ENCODE data around the gene SNTA1. TPM values are rescaled to one million over a fixed set of nuclear protein-coding genes. Genes with fewer than 3 reads are reported as not detected.

SNTA1 gene
- total RNA-seq, 1 donor from 2014 or later = 7.1 TPM

GRCh38 chr20:33481431-33481941, 37.9 kb upstream of the SNTA1 start:
- H3K9ac ChIP-seq (ENCODE audit: low read length) = no peak overlapping the region
- H3K79me2 ChIP-seq (ENCODE audit: insufficient read depth, low read length) = no peaks in the 10 kb centered on the region
- no peak overlapping the region for H3K27ac ChIP-seq (ENCODE audit: low read depth, low read length)
- no peak overlapping the region for H2AFZ ChIP-seq (ENCODE audit: low read depth, low read length)
- FAIRE-seq (no peak), DNase-seq (ENCODE audit: low read depth) (no peak)
- peaks cover 14% of the 10 kb centered on the region for H3K27me3 Mint-ChIP-seq (ENCODE audit: low read depth, unreplicated experiment)
- H3K9me3 ChIP-seq (ENCODE audit: insufficient read depth, low read depth, low read length) = no peaks in the 10 kb centered on the region
- H3K27me3 ChIP-seq (ENCODE audit: insufficient read depth, low read length) = no peaks in the 10 kb centered on the region
- TF ChIP-seq CTCF (IDR thresholded peaks at IDR 0.05; ENCODE audit: insufficient read depth, low read depth, low read length) (no peak), EZH2 (IDR thresholded peaks at IDR 0.05; ENCODE audit: insufficient read depth, low read length) (no peak)
- no peak overlapping the region for H3K27ac Mint-ChIP-seq (ENCODE audit: unreplicated experiment)
- H3K4me2 ChIP-seq (ENCODE audit: low read length) = no peak overlapping the region
- no peaks in the 10 kb centered on the region for H3K36me3 ChIP-seq (ENCODE audit: insufficient read depth, low read length)
- no peaks in the 10 kb centered on the region for H3K4me1 ChIP-seq (ENCODE audit: insufficient read depth, low read length)
- no peak overlapping the region for H3K4me3 Mint-ChIP-seq (ENCODE audit: unreplicated experiment)
- H3K36me3 Mint-ChIP-seq (ENCODE audit: low read depth, unreplicated experiment) = no peaks in the 10 kb centered on the region
- no peaks in the 10 kb centered on the region for H3K4me1 Mint-ChIP-seq (ENCODE audit: low read depth, unreplicated experiment)
- no peaks in the 10 kb centered on the region for H3K9me3 Mint-ChIP-seq (ENCODE audit: unreplicated experiment)
- H3K4me3 ChIP-seq (ENCODE audit: insufficient read depth, low read depth, low read length) = no peak overlapping the region
- H4K20me1 ChIP-seq (ENCODE audit: insufficient read depth, low read length) = no peaks in the 10 kb centered on the region

GRCh38 chr20:33480048-33480447, 36.5 kb upstream of the SNTA1 start:
- no peak overlapping the region for H3K4me2 ChIP-seq (ENCODE audit: low read length)
- H3K4me1 Mint-ChIP-seq (ENCODE audit: low read depth, unreplicated experiment) = no peaks in the 10 kb centered on the region
- peaks cover 9% of the 10 kb centered on the region for H3K27me3 ChIP-seq (ENCODE audit: insufficient read depth, low read length)
- no peak overlapping the region for H3K4me3 Mint-ChIP-seq (ENCODE audit: unreplicated experiment)
- no peak overlapping the region for H3K9ac ChIP-seq (ENCODE audit: low read length)
- FAIRE-seq (no peak), DNase-seq (ENCODE audit: low read depth) (no peak)
- no peaks in the 10 kb centered on the region for H3K4me1 ChIP-seq (ENCODE audit: insufficient read depth, low read length)
- no peaks in the 10 kb centered on the region for H3K36me3 ChIP-seq (ENCODE audit: insufficient read depth, low read length)
- no peak overlapping the region for H3K27ac Mint-ChIP-seq (ENCODE audit: unreplicated experiment)
- no peaks in the 10 kb centered on the region for H3K9me3 ChIP-seq (ENCODE audit: insufficient read depth, low read depth, low read length)
- TF ChIP-seq CTCF (IDR thresholded peaks at IDR 0.05; ENCODE audit: insufficient read depth, low read depth, low read length) (no peak), EZH2 (IDR thresholded peaks at IDR 0.05; ENCODE audit: insufficient read depth, low read length) (no peak)
- H2AFZ ChIP-seq (ENCODE audit: low read depth, low read length) = no peak overlapping the region
- no peaks in the 10 kb centered on the region for H3K9me3 Mint-ChIP-seq (ENCODE audit: unreplicated experiment)
- no peaks in the 10 kb centered on the region for H3K79me2 ChIP-seq (ENCODE audit: insufficient read depth, low read length)
- H4K20me1 ChIP-seq (ENCODE audit: insufficient read depth, low read length) = no peaks in the 10 kb centered on the region
- H3K4me3 ChIP-seq (ENCODE audit: insufficient read depth, low read depth, low read length) = no peak overlapping the region
- H3K27me3 Mint-ChIP-seq (ENCODE audit: low read depth, unreplicated experiment) = peaks cover 21% of the 10 kb centered on the region
- no peak overlapping the region for H3K27ac ChIP-seq (ENCODE audit: low read depth, low read length)
- no peaks in the 10 kb centered on the region for H3K36me3 Mint-ChIP-seq (ENCODE audit: low read depth, unreplicated experiment)

GRCh38 chr20:33477386-33478234, 34.0 kb upstream of the SNTA1 start:
- H3K9ac ChIP-seq (ENCODE audit: low read length) = no peak overlapping the region
- no peaks in the 10 kb centered on the region for H3K9me3 Mint-ChIP-seq (ENCODE audit: unreplicated experiment)
- H3K4me3 ChIP-seq (ENCODE audit: insufficient read depth, low read depth, low read length) = no peak overlapping the region
- H3K36me3 Mint-ChIP-seq (ENCODE audit: low read depth, unreplicated experiment) = no peaks in the 10 kb centered on the region
- H3K27me3 Mint-ChIP-seq (ENCODE audit: low read depth, unreplicated experiment) = peaks cover 30% of the 10 kb centered on the region
- no peak for FAIRE-seq
- H3K36me3 ChIP-seq (ENCODE audit: insufficient read depth, low read length) = no peaks in the 10 kb centered on the region
- H2AFZ ChIP-seq (ENCODE audit: low read depth, low read length) = no peak overlapping the region
- H3K27ac ChIP-seq (ENCODE audit: low read depth, low read length) = no peak overlapping the region
- H3K27me3 ChIP-seq (ENCODE audit: insufficient read depth, low read length) = peaks cover 22% of the 10 kb centered on the region
- no peak for DNase-seq (ENCODE audit: low read depth)
- TF ChIP-seq EZH2 (IDR thresholded peaks at IDR 0.05; ENCODE audit: insufficient read depth, low read length) (no peak), CTCF (IDR thresholded peaks at IDR 0.05; ENCODE audit: insufficient read depth, low read depth, low read length) (no peak)
- no peaks in the 10 kb centered on the region for H3K4me1 ChIP-seq (ENCODE audit: insufficient read depth, low read length)
- no peaks in the 10 kb centered on the region for H4K20me1 ChIP-seq (ENCODE audit: insufficient read depth, low read length)
- no peaks in the 10 kb centered on the region for H3K9me3 ChIP-seq (ENCODE audit: insufficient read depth, low read depth, low read length)
- H3K79me2 ChIP-seq (ENCODE audit: insufficient read depth, low read length) = no peaks in the 10 kb centered on the region
- H3K4me1 Mint-ChIP-seq (ENCODE audit: low read depth, unreplicated experiment) = no peaks in the 10 kb centered on the region
- H3K4me3 Mint-ChIP-seq (ENCODE audit: unreplicated experiment) = no peak overlapping the region
- no peak overlapping the region for H3K4me2 ChIP-seq (ENCODE audit: low read length)
- no peak overlapping the region for H3K27ac Mint-ChIP-seq (ENCODE audit: unreplicated experiment)

Data from astrocyte (in vitro differentiated cells and primary cell).